GM21367 (cell line): ENCODE measurements around the gene KIF13A.
A peak's percentile ranks its signal among the peaks of the same experiment; 100 is the strongest.
"Not testable (repeated sequence)": the region's sequence is repeated elsewhere in the genome, so short reads cannot be mapped to it uniquely, and the experiment has no call there.

ENCODE experiments used
- ATAC-seq: cut with Tn5 transposase; IDR thresholded peaks from one replicate; pipeline ENCODE4 v1.9.1; 2021; ENCODE audit not compliant: unreplicated experiment

The KIF13A gene

GRCh38 chr6:17935188-17936149 is 52.0 kb downstream of the KIF13A start:
- ATAC-seq, result no peak

- no peak for ATAC-seq
Measured at GRCh38 chr6:17933716-17934115, 53.7 kb downstream of the KIF13A start.

- no peak for ATAC-seq
Measured at GRCh38 chr6:17932330-17932852, 55.0 kb downstream of the KIF13A start.

- ATAC-seq, result no peak
Measured at GRCh38 chr6:17931227-17931626, 56.2 kb downstream of the KIF13A start.

- ATAC-seq, result no peak
Measured at GRCh38 chr6:17930321-17930993, 57.0 kb downstream of the KIF13A start.

- no peak for ATAC-seq
Measured at GRCh38 chr6:17928514-17929430, 58.7 kb downstream of the KIF13A start.

- no peak for ATAC-seq
Measured at GRCh38 chr6:17927705-17928104, 59.7 kb downstream of the KIF13A start.

GRCh38 chr6:17923401-17923863 is 64.0 kb downstream of the KIF13A start:
- ATAC-seq, result no peak

- no peak for ATAC-seq
Measured at GRCh38 chr6:17921454-17921853, 66.0 kb downstream of the KIF13A start.

GRCh38 chr6:17919496-17919895 is 67.9 kb downstream of the KIF13A start:
- no peak for ATAC-seq

- no peak for ATAC-seq
Measured at GRCh38 chr6:17917837-17918763, 69.3 kb downstream of the KIF13A start.

- ATAC-seq, result no peak
Measured at GRCh38 chr6:17914651-17915050, 72.8 kb downstream of the KIF13A start.

- ATAC-seq, result no peak
Measured at GRCh38 chr6:17912521-17912920, 74.9 kb downstream of the KIF13A start.

GRCh38 chr6:17911656-17912055 is 75.8 kb downstream of the KIF13A start:
- ATAC-seq, result not testable (repeated sequence)

GRCh38 chr6:17910189-17910588 is 77.2 kb downstream of the KIF13A start:
- ATAC-seq, result no peak

GRCh38 chr6:17908831-17909230 is 78.6 kb downstream of the KIF13A start:
- no peak for ATAC-seq

- ATAC-seq, result peak; percentile 81
Measured at GRCh38 chr6:17907406-17908229, 79.8 kb downstream of the KIF13A start.
